Measurements from ENCODE around the gene UNC79. TPM values are rescaled to one million over a fixed set of nuclear protein-coding genes. Genes with fewer than 3 reads are reported as not detected.

UNC79 gene
- total RNA-seq, 1 donor from 2014 or later, result 0.29 TPM

DNA sequence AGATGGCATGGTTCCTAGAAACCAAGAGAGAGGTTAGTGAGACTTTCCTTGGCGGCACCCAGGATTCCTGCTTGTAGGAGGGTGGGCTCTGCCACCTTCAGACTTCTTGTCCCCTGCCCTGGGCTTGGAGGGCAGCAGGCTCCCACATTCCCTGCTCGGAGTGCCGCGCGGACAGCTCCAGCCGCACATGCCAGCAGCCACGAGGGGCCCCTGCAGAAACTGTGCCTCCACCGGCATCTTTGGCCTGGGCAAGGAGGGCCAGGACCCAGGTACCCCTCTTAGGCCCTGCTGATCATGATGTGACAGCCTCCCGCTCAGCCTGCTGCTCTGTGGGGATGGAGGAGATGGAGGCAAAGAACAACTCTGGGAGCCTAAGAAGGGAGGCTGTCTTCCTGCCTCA is 295.3 kb downstream of the UNC79 start:
- H3K4me3 ChIP-seq (ENCODE audit: low read depth, low read length), result no peak overlapping the region
- no peak for DNase-seq (ENCODE audit: low read depth)
- TF ChIP-seq, protein P1, sequence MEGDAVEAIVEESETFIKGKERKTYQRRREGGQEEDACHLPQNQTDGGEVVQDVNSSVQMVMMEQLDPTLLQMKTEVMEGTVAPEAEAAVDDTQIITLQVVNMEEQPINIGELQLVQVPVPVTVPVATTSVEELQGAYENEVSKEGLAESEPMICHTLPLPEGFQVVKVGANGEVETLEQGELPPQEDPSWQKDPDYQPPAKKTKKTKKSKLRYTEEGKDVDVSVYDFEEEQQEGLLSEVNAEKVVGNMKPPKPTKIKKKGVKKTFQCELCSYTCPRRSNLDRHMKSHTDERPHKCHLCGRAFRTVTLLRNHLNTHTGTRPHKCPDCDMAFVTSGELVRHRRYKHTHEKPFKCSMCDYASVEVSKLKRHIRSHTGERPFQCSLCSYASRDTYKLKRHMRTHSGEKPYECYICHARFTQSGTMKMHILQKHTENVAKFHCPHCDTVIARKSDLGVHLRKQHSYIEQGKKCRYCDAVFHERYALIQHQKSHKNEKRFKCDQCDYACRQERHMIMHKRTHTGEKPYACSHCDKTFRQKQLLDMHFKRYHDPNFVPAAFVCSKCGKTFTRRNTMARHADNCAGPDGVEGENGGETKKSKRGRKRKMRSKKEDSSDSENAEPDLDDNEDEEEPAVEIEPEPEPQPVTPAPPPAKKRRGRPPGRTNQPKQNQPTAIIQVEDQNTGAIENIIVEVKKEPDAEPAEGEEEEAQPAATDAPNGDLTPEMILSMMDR (conservative IDR thresholded peaks at IDR 0.05; ENCODE audit: low read depth, low read length), result no peak

DNA sequence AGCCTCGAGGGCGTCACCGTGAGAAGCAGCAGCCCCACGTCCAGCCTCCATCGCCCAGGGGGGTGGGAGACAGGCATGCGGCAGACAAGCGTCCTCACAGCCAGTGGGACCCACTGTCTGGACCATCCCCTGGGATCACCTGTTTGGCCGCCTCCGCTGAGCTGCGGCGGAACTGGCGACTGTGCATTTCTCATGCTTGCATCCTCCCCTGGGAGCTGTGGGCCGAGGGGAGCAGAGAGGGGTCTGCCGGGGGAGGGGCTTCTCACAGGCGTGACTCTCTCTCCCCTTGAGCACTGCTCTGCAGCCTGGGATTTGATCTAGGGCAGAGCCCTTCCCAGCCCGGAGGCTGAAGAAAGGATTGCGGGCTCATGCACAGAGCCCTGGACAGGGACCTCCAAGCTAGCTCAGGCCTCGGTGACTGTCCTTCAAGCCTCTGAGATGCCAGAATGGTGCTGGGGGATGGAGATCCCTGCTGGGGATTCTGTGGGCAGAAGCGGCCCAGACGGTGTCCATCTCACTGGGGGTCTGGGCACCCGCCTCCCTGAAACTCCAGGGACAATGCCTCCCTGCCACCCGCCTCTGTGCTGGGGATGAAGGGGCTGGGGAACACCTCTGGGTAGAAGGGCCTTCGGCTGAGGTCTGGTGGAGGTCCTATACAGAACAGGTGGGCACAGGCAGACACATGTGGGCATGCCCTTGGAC is 296.5 kb downstream of the UNC79 start:
- DNase-seq (ENCODE audit: low read depth), result no peak
- TF ChIP-seq, protein P1 (conservative IDR thresholded peaks at IDR 0.05; ENCODE audit: low read depth, low read length), result no peak
- H3K4me3 ChIP-seq (ENCODE audit: low read depth, low read length), result no peak overlapping the region

DNA sequence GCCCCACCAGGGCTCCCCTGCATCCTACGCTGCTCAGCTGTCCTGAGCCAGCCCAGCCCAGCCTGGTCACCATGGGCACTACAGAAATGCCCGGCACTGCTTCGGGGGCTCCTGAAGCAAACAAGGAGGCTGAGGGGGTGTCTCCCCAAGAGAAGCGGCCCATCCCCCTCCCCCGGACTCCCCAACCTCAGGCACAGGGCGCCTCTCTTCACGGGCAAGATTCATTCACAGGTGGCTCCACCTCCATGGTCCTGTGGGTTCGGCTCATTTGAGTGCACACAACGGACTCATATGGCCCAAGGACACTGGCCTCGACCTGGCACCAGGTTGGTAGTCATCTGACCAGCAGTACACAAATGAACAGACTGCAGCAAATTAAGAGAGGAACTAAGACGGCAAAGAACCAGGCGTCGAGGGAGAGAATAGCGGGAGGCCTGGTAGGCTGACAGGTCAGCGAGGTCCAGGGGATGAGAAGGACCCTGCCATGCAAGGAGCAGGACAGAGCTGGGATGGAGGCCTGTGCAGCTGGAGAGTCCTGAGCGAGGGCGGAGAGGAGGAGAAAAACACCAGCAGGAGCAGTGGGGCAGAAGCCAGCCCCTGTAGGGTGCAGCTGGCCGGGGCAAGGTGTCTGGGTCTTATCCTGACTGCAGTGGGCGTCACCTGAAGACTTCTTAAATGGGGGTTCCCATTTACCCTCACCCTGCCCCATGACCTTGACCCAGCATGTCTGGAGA is 297.3 kb downstream of the UNC79 start:
- TF ChIP-seq, protein P1 (conservative IDR thresholded peaks at IDR 0.05; ENCODE audit: low read depth, low read length), result no peak
- no peak for DNase-seq (ENCODE audit: low read depth)
- no peak overlapping the region for H3K4me3 ChIP-seq (ENCODE audit: low read depth, low read length)

DNA sequence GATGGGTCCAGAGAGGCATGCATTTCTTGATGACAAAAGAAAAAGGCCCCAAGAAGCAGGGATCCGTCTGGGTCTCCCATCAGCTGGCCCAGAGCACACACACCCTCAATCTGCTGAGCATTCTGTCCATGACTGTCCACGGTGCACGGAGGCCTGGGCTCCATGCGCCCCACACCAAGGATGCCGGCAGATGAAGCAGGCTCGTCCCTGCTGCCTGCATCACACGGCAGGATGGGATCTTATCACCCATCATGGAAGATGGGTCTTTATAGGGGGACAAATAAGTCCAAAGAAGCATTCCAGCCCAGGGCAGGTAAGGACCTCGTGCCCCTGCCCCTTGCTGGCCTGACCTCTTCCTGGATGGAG is 297.9 kb downstream of the UNC79 start:
- H3K4me3 ChIP-seq (ENCODE audit: low read depth, low read length), result no peak overlapping the region
- TF ChIP-seq, protein P1 (conservative IDR thresholded peaks at IDR 0.05; ENCODE audit: low read depth, low read length), result no peak
- DNase-seq (ENCODE audit: low read depth), result no peak

DNA sequence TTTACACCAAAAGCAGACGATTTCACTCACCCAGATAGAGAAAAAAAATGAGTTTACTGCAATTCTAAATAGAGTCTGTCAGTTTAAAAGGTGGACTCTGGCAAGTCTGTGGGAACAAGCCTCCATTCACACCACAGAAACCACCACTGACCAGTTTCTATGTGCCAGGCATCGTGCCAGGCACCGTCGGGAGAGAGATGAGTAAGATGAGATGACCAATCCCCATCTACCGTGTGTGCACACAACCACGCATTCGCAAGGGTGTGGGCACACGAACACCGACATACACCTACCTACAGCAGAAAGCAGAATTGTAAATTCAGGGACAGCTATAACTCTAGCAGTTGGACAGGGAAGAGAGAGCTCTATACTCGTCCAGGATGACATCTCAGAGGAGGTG is 299.3 kb downstream of the UNC79 start:
- TF ChIP-seq, protein P1 (conservative IDR thresholded peaks at IDR 0.05; ENCODE audit: low read depth, low read length), result no peak
- DNase-seq (ENCODE audit: low read depth), result no peak
- H3K4me3 ChIP-seq (ENCODE audit: low read depth, low read length), result no peak overlapping the region

DNA sequence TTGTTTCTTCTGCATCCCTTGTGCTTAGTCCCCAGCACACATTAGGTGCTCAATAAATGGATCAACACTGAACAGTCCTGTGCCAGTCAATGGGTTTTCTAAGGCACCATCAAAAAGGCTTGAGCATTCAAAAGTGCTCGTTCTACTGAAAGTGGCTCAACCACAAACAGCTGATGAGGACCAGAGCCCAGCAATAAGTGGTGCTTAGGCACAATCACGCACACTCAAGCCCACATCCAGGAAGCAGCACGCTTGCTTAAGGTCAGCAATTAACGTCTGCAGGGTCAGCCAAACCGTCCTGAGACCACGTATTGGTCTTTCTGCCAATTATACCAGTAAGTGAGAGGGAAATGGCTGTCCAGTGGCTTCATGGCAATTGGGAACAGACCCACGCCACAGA is 301.0 kb downstream of the UNC79 start:
- TF ChIP-seq, protein P1 (conservative IDR thresholded peaks at IDR 0.05; ENCODE audit: low read depth, low read length), result no peak
- H3K4me3 ChIP-seq (ENCODE audit: low read depth, low read length), result no peak overlapping the region
- DNase-seq (ENCODE audit: low read depth), result no peak
